Upper lobe of right lung (tissue), 1 donor: ENCODE measurements around the gene TNFAIP2. TPM values are rescaled to one million over a fixed set of nuclear protein-coding genes. Genes with fewer than 3 reads are reported as not detected.

ENCODE experiments used
- ATAC-seq: fragments of 200-7000 bp; cut with Tn5 transposase; one replicate; pipeline ENCODE4 v1.9.1; 2020; ENCODE audit warnings: mild to moderate bottlenecking, moderate library complexity
- DNase-seq: peaks from one replicate; pipeline ENCODE4 v3.0.0-alpha.2; 2020
- H3K27ac ChIP-seq: fragments of 200-600 bp; one replicate; pipeline ENCODE4 v1.8.0; 2022
- H3K27me3 ChIP-seq: fragments of 200-600 bp; one replicate; pipeline ENCODE4 v1.8.0; 2022; ENCODE audit warnings: mild to moderate bottlenecking
- H3K36me3 ChIP-seq: fragments of 200-600 bp; one replicate; pipeline ENCODE4 v1.8.0; 2022
- H3K4me1 ChIP-seq: fragments of 200-600 bp; one replicate; pipeline ENCODE4 v1.8.0; 2022
- H3K4me3 ChIP-seq: fragments of 200-600 bp; one replicate; pipeline ENCODE4 v1.8.0; 2022; ENCODE audit warnings: mild to moderate bottlenecking
- H3K9me3 ChIP-seq: fragments of 200-600 bp; one replicate; pipeline ENCODE4 v1.8.0; 2022
- CTCF ChIP-seq: fragments of 200-600 bp; IDR thresholded peaks from one replicate; pipeline ENCODE4 v1.8.0; 2022; ENCODE audit warnings: antibody characterized with exemption
- intact Hi-C: fragments of 100-400 bp; cut with DNase I; formaldehyde crosslinking; loops from one replicate; pipeline ENCODE4 v1.11.0; 2022
- total RNA-seq: library from RNA; stranded (reverse); fragmentation: NEBNext Ultra II Directional; extraction: Animal tissue kit (Norgen Biotek cat#: 25700); gene quantifications from one replicate; pipeline ENCODE4 v1.2.1, GENCODE V29; 2021
- donor health status: DM: no; HTN: yes; CAD: no; lungs with severe emphysema.

TNFAIP2 gene
- total RNA-seq, 1 donor from 2014 or later: 158 TPM

- Histone ChIP-seq H3K9me3 (no peaks in the 10 kb centered on the region), H3K4me3 (peak overlapping the region; percentile 30), H3K27ac (no peak overlapping the region), H3K27me3 (peaks cover 34% of the 10 kb centered on the region), H3K36me3 (no peaks in the 10 kb centered on the region), H3K4me1 (peaks cover 24% of the 10 kb centered on the region)
- intact Hi-C loops: loop anchor here (10.0 kb wide), 2 partner anchors 81 to 191 kb away; no protein-coding TSS in a partner anchor
- TF ChIP-seq CTCF: peak; percentile 24
- ATAC-seq (peak; percentile 63), DNase-seq (peak; percentile 82)
Observed at GRCh38 chr14:103103461-103104388, 19.5 kb upstream of the TNFAIP2 start.

- H3K9me3 ChIP-seq: no peaks in the 10 kb centered on the region
- H3K4me1 ChIP-seq: peaks cover 24% of the 10 kb centered on the region
- peak overlapping the region; percentile 30 for H3K4me3 ChIP-seq
- no peak overlapping the region for H3K27ac ChIP-seq
- no peaks in the 10 kb centered on the region for H3K36me3 ChIP-seq
- DNase-seq (no peak), ATAC-seq (no peak)
- TF ChIP-seq CTCF: no peak
- H3K27me3 ChIP-seq: peaks cover 34% of the 10 kb centered on the region
- intact Hi-C loops: loop anchor here (10.0 kb wide), 2 partner anchors 80 to 190 kb away; no protein-coding TSS in a partner anchor
Observed at GRCh38 chr14:103104389-103104653, 18.9 kb upstream of the TNFAIP2 start.

- ATAC-seq (peak; percentile 84), DNase-seq (peak; percentile 89)
- H3K9me3 ChIP-seq: no peaks in the 10 kb centered on the region
- peak; percentile 96 for TF ChIP-seq CTCF
- no peak overlapping the region for H3K27ac ChIP-seq
- peaks cover 34% of the 10 kb centered on the region for H3K27me3 ChIP-seq
- no peak overlapping the region for H3K4me3 ChIP-seq
- H3K36me3 ChIP-seq: no peaks in the 10 kb centered on the region
- H3K4me1 ChIP-seq: peaks cover 25% of the 10 kb centered on the region
- intact Hi-C loops: loop anchor here (10.0 kb wide), 2 partner anchors 80 to 190 kb away; no protein-coding TSS in a partner anchor
Observed at GRCh38 chr14:103104654-103105452, 18.4 kb upstream of the TNFAIP2 start.

- Histone ChIP-seq H3K36me3 (no peaks in the 10 kb centered on the region), H3K4me3 (no peak overlapping the region), H3K9me3 (no peaks in the 10 kb centered on the region), H3K4me1 (peaks cover 33% of the 10 kb centered on the region), H3K27ac (no peak overlapping the region), H3K27me3 (peaks cover 34% of the 10 kb centered on the region)
- no peak for ATAC-seq
- no peak for TF ChIP-seq CTCF
- no peak for DNase-seq
- intact Hi-C loops: loop anchor here (10.0 kb wide), 2 partner anchors 79 to 189 kb away; no protein-coding TSS in a partner anchor
Observed at GRCh38 chr14:103105580-103106150, 17.6 kb upstream of the TNFAIP2 start.

GRCh38 chr14:103107455-103107854 lies 15.8 kb upstream of the TNFAIP2 start:
- Histone ChIP-seq H3K9me3 (no peaks in the 10 kb centered on the region), H3K27ac (no peak overlapping the region), H3K36me3 (no peaks in the 10 kb centered on the region), H3K4me1 (peaks cover 48% of the 10 kb centered on the region), H3K27me3 (peaks cover 21% of the 10 kb centered on the region), H3K4me3 (no peak overlapping the region)
- TF ChIP-seq CTCF: no peak
- intact Hi-C loops: loop anchor here (10.0 kb wide), 2 partner anchors 77 to 187 kb away; no protein-coding TSS in a partner anchor
- ATAC-seq (no peak), DNase-seq (no peak)
